ENCODE results near the gene C7.
"Not testable (repeated sequence)": the region's sequence is repeated elsewhere in the genome, so short reads cannot be mapped to it uniquely, and the experiment has no call there.

The C7 gene

DNA sequence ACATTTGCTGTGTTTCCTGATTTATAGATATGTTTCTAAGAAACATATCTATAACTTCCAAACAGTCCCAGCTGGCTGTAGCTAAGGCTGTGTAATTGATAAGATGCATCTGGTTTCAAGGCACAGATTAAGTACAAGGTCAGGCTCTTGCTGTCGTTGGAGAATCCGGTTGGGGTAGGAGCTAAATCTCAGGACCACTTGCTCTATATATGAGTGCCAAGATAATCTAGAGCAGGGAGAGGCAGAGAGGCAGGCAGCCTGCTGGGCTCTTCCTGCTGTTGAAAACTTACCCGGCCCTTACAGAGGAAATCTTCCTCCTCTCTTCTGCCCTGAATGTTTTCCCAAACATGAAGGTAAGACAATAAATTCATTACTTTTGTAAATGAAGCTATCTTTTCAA is at the start of gene C7:
Gene C7, plus strand, starts transcription at position 234 of the 400 bp plus-strand sequence. Its CDS starts 114 bp downstream, at position 348.
- no peak for DNase-seq

DNA sequence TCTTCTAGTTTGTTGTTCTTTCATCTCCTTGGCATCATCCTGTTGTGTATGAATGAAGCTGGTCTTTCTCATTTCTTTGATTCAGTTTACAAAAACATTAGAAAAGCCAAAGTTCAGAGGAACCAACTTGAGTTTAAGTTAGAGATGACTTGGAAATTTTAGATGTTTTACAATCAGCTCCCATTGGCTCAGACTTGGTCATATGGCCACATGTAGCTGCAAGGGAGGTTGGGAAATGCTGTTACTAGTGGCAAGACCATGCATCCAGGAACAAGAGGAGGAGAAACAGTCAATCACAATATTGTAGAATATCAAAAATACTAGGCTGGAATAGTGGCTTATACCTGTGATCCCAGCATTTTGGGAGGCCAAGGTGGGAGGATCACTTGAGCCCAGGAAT is 48.6 kb upstream of the C7 start:
- DNase-seq = no peak

DNA sequence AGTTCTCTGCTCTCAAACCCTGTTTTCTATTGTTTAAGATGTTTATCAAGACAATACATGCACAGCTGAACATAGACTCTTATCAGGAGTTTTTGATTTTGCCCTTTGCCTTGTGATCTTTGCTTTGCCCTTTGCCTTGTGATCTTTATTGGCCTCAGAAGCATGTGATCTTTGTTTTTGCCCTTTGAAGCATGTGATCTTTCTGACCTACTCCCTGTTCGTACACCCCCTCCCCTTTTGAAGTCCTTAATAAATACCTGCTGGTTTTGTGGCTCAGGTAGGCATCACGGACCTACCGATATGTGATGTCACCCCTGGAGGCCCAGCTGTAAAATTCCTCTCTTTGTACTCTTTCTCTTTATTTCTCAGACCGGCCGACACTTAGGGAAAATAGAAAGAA is 44.3 kb upstream of the C7 start:
- DNase-seq = not testable (repeated sequence)

DNA sequence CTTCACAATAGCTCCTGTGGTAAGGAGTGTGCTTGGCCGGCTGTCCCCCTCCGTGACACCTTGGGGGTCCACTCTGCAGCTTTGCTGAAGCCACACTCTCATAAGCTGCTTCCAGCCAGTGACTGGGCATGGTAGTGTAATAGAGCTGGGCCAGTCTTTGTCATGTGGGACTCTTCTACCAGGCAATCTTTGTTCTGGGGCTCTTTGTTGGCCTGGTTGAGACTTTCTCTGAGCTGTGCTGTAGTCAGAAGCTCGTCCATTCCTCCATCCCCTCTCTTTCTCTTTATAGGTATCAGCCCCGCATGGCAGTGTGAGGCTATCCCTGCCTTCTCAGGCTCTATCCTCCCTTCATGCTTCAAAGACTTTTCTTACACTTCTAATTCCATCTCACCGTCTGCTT is 42.5 kb upstream of the C7 start:
- DNase-seq = no peak

DNA sequence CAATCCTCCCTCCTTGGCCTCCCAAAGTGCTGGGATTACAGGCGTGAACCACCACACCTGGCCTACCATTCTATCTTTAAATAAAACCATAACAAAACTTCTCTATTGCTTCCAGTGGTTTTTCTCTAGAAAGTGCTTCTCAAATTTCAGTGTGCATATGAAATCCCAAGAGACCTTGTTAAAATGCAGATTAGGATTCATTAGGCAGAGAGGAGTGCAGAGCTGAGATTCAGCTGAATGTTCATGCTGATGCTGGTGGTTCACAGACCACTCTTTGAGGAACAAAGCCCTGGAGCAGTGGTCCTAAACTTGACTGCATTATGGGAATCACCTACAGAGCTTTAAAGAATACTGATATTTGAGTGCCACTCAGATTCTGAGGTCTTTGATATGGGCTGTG is 39.9 kb upstream of the C7 start:
- no peak for DNase-seq

DNA sequence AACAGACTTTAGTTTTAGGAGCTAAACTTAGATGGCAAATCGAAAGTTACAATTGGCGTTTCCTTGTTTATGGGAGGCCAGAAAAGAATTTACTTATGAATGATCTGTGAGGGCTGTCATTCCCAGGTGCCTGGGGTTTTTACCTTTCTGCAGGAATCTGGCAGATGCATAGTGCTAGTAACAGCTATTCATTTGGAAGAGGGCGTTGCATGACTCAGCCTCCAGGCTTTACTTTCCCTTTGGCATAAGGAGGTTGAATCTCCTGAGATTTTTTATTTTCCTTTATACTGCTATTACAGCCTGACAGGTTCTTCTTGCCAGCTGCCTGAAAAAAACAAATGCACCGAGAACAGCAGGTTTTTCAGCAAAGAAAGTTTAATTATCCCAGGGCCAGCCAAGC is 38.1 kb upstream of the C7 start:
- DNase-seq = no peak

DNA sequence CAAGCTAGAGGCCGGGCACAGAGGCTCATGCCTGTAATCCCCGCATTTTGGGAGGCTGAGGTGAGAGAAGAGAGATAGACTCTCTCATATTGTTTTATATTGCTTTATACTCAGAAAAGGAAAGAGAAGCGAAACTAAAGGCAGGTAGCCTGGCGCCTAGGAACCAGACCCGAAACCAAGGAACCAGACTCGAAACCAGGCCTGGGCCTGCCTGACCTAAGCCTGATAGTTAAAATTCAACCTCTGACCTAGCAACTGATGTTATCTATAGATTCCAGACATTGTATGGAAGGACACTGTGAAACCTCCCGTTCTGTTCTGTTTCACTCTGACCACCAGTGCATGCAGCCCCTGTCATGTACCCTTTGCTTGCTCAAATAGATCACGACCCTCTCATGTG is 37.0 kb upstream of the C7 start:
- DNase-seq = not testable (repeated sequence)

DNA sequence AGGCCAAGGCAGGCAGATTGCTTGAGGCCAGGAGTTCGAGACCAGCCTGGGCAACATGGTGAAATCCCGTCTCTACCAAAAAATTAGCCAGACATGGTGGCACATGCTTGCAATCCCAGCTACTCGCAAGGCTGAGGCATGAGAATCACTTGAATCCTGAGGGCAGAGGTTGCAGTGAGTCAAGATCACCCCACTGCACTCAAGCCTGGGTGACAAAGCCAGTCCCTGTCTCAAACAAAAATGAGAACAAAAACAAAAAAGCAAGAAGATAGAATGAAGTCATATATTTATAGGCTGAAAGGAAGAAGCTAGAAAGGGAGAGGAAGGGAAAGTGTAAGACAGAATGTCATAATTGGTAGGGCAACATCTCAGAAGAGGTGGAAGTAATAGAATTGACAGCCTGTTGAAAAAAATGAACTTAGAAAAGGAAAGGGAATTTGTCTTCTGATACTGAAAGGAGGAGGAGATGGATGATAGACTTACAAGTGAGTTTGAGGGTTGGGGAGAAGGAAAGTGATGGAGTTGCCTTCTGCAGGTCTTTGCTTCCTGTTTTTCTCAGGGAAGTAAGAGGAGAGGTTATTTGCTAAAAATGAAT is 35.9 kb upstream of the C7 start:
- DNase-seq = no peak

DNA sequence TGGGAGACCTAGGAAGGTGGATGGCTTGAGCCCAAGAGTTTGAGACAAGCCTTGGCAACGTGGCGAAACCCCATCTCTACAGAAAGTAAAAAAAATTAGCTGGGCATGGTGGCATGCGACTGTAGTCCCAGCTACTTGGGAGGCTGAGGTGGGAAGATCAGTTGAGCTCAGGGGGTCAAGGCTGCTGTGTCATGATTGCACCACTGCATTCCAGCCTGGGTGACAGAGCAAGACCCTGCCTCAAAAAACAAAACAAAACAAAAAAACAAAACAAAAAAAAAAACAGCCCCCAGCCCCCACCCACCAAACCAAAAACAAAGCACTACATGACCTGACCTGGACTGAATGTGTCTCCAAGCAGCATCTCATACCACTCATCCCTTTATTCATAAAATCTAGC is 33.3 kb upstream of the C7 start:
- no peak for DNase-seq

DNA sequence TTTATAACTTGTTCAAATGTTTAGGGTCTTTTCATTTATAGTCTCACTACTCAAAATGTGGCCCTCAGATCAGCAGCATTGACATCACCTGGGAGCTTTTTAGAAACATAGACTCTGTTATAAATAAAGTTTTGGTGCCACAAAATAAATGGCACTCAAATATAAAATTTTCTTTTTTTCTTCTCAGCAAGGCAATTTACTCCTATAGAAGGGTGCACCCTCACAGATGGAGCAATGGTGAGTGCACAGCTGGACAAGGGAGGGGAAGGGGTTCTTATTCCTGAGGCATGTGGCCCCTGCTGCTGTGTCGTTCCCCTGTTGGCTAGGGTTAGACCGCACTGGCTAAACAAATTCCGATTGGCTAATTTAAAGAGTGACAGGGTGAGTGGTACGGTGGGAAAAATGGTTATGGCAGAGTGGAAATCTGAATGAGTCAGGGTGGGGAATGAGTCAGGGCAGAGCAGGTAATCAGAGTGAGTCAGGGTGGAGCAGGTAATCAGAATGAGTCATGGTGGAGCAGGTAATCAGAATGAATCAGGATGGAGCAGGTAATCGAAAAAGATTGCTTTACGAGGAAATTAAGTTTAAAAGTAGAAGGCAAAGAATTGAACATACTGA is 31.8 kb upstream of the C7 start:
- no peak for DNase-seq

DNA sequence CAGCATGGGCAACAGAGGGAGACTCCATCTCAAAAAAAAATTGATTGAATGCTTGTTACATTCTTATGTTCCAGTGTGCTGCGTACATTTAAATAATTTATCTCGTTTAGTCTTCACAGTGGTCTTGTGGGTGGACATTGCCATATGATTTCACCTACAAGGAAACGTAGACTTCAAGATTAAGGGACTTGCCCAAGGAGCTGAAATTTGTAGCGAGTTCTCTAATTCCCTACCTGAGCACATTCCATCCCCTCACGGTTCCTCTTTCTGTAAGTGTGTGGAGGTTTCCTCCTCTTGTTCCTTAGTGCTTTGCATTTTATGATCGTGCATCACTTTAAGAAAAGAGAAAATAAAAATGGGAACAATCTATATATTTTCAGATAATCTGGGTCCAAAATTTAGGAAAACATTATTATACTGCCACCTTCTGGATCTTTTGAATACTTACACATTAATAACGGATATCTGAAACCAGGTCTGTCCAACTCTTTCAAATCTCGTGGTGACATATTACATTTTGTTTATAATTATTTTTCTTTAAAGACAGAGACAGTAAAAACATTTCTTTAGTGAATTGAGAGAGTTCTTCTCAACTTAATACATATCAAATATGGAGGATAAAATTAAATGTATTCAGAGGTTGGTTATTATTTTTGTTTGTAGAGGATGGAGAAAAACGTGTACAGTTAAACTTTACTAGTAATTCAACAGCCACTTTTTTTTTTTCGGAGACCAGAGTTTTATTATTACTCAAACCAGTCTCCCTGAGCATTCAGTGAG is 29.9 kb upstream of the C7 start:
- DNase-seq = peak; percentile 7

DNA sequence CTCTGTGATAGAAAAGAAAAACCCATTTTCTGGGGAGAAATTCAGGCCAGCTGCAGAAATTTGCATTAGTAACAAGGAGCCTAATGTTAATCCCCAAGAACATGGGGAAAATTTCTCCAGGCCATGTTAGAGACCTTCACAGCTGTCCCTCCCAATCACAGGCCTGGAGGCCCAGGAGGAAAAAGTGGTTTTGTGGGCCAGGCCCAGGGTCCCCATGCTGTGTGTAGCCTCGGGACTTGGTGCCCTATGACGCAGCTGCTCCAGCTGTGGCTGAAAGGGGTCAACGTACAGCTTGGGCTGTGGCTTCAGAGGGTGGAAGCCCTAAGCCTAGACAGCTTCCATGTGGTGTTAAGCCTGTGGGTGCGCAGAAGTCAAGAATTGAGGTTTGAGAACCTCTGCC is 27.0 kb upstream of the C7 start:
- DNase-seq = no peak

DNA sequence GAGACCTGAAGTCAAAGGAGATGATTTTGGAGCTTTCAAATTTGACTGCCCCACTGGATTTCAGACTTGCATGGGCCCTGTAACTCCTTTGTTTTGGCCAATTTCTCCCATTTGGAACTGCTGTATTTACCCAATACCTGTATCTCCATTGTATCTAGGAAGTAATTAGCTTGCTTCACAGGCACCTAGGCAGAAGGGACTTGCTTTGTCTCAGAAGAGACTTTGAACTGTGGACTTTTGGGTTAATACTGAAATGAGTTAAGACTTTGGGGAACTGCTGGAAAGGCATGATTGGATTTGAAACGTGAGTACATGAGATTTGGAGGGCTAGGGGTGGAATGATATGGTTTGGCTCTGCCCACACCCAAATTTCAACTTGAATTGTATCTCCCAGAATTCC is 26.2 kb upstream of the C7 start:
- DNase-seq = not testable (repeated sequence)

DNA sequence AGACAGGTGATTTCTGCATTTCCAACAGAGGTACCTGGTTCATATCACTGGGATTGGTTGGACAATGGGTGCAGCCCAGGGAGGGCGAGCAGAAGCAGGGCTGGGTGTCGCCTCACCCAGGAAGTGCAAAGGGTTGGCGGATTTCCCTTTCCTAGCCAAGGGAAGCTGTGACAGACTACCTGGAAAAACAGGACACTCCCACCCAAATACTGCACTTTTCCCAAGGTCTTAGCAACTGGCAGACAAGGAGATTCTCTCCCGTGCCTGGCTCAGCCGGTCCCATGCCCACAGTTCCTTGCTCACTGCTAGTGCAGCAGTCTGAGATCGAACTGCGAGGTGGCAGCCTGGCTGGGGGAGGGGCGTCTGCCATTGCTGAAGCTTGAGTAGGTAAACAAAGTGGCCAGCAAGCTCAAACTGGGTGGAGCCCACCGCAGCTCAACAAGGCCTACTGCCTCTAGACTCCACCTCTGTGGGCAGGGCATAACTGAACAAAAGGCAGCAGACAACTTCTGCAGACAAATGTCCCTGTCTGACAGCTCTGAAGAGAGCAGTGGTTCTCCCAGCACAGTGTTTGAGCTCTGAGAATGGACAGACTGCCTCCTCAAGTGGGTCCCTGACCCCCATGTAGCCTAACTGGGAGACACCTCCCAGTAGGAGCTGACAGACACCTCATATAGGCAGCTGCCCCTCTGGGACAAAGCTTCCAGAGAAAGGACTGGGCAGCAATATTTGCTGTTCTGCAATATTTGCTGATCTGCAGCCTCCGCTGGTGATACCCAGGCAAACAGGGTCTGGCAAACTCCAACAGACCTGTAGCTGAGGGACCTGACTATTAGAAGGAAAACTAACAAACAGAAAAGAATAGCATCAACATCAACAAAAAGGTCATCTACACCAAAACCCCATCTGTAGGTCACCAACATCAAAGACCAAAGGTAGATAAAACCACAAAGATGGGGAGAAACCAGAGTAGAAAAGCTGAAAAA is 13.6 kb upstream of the C7 start:
- not testable (repeated sequence) for DNase-seq

DNA sequence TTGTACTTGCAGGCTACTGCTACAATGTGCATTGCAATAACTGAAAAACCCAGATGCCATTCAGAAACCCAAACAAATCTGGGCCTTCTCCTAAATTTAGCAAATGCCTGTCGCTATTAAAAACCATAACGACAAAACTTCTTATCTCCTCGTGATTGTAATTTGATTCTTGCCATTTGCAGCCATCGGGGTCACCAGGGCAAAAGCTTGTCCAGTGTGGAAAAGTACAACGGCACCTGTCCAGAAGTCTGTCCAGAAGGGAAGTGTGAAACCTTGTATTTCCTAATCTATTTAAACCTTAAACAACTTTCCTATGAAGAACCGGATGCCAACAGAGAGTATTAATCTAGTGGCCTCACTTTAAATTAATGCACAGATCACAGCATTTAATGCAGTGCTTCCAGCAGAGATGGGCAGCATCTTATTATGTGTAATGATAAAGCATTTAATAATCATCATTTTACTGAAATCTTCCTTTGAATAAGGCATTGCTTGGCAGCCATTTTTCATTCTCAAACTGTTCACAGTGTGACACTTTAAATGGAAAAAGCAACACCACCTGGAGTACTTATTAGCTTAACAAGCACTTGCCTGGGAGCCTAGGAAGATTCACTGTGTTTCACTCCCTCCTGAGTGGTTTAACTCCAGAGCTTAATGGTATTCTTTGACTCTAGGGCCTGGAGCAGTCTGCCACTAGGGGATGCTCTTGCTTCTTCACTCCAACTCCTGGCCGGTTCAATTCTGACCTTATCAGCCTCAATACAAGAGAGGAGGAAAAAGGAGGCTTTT is 4.9 kb upstream of the C7 start:
- DNase-seq = no peak

DNA sequence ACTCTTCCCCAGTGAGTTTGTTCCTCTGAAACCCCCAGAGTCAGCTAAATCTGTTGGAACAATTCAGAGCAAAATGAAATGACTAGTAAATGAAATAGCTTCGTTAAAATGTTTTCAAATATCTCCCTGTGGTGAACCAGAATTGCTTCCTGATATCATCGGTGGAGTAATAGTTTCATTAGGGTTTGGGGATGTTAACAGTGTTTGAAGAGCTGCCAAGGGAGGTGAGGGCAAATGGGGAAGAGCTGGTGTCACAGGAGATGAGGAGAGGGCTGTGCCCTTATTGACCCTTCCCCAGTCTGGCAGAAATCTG is 4.3 kb upstream of the C7 start:
- no peak for DNase-seq

DNA sequence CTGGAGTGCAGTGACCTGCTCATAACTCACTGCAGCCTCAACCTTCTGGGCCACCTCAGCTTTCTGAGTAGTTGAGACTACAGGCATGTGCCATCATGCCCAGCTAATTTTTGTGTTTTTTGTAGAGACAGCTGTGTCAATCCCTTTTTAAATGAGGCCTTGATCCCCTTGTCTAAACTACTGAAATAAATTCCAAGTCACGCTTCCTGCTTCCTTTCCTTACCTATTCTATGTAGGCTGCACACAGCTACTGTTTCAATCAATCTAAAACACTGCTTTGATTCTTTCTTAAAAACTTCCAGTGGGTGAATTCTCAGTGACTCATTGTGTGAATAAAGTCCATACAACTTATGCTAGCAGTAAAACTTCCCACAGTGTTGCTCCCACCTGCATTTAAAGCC is 2.9 kb upstream of the C7 start:
- no peak for DNase-seq

DNA sequence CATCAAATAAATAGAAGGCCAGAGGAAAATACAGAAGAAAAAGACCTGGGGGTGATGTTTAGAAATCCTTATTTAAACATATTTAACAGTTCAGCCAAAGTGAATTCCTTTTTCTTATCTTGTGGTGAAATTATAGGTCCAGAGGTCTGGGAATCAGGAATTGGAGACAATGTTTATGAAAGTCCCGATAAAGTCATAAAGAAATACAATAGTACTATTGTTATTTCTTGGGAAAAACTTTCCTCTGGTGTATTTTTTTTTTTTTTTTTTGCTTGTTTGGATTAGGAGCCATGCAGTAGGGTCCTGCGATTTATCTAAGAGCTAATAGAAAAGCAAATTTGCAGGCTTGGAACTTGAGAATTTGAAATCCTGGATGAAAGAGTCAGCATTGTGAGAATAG is 426 bp downstream of the C7 start:
- DNase-seq = no peak

DNA sequence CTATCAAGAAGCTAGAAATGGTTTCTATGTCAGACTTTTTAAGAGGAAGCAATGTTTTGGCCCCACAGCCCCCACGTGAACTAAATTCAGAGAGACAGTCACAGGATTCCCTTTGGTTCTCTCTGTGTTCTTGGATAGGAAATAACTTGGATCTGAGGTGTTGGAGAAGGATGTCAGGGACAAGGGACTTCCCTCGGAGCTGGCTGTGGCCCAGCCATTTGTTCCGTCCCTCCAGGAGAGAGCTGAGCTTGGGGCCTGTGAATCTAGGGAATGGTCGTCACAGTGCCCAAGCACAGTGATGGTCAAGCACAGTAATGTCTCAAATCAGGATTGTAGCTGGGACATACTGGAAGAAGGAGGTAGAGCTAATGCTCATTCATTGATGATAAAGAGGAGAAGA is 2.0 kb downstream of the C7 start:
- no peak for DNase-seq

DNA sequence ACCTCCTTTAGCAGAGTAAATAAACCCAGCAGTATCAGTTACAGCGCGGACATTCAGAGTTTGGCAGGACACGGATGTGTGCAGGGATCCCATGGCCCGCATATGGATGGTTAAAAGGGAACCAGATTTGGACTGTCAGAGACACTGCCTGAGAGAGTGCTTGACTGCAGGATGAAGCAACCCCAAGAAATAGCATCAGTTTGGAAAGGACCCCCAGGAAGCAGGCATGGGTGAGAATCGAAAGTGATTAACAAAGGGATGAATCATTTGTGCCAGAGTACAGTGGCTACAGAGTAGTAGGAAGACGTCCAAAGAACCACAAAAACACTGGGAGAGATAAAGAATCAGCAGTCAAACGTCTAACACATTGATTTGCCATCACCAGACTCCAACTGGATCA is 5.5 kb downstream of the C7 start:
- no peak for DNase-seq

DNA sequence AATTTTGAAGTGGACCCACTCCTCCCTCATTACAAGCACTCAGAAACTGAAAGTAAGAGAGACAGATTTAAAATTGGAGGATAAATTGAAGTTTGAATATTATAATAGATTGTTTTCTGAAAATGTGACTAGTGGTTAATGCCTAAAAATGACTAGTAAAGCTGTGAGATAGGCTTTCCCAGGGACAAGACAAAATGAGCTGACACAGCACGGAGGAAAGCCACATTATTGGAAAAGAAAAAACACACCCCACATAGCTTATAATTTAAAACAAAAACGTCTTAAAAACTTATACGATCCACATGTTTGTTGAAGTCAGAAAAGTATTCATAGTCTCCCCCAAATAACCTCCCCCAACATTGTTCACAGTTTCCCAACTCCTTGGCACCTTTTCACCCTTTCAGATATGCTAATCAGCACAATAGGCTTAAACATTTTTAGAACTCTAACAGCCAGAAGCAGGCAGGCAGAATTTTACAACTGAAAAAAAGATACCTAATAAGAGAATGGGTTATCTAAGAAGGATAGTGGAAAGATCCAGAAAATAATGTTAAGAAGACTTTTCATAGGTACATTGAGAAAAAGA is 6.1 kb downstream of the C7 start:
- no peak for DNase-seq

DNA sequence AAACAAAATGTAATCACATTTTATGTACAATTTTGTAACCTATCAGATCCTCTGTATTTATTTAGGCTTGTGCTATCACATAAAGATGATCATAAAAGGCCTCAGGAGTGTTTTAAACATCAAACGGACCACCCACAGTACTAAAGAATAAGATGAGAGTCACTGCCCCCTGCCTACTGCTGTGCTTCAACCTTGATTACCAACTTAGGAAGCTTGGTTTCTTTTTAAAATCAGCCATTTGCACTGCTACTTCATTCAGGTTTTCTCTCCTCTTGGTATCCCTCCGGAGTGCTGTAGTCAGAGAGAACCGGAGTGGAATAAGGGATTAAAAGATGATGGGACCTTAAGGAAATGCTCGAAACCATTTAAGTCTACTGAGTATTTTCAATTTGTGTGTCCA is 6.9 kb downstream of the C7 start:
- no peak for DNase-seq
